GM23338 (cell line): ENCODE results near the gene TNNT3. TPM values are rescaled to one million over a fixed set of nuclear protein-coding genes. Genes with fewer than 3 reads are reported as not detected.

Source experiments
- ATAC-seq: fragments of 200-7000 bp; cut with Tn5 transposase; 3 replicates; pipeline ENCODE4 v1.9.1; 2020
- DNase-seq: peaks from one replicate; pipeline ENCODE4 v3.0.0-alpha.2; 2015; ENCODE audit warnings: low spot score
- H2AFZ ChIP-seq: fragments of 200-600 bp; sonication (generic); 2 replicates; pipeline ENCODE4 v1.8.0; 2016; ENCODE audit warnings: antibody characterized with exemption, mild to moderate bottlenecking, moderate library complexity
- H3F3A ChIP-seq: fragments of 200-600 bp; sonication (generic); replicated peaks from 2 replicates; pipeline ENCODE4 v1.8.0; 2017; ENCODE audit warnings: antibody characterized with exemption, mixed run types, low read depth
- H3K27ac ChIP-seq: fragments of 200-600 bp; sonication (generic); 2 replicates; pipeline ENCODE4 v1.6.1; 2016; ENCODE audit warnings: low read depth
- H3K27me3 ChIP-seq: fragments of 200-600 bp; sonication (generic); 2 replicates; pipeline ENCODE4 v1.8.0; 2016; ENCODE audit warnings: mild to moderate bottlenecking, mixed run types, moderate library complexity; ENCODE audit not compliant: insufficient read depth
- H3K36me3 ChIP-seq: fragments of 200-600 bp; sonication (generic); 2 replicates; pipeline ENCODE4 v1.8.0; 2016; ENCODE audit warnings: mild to moderate bottlenecking; ENCODE audit not compliant: insufficient read depth
- H3K4me1 ChIP-seq: fragments of 200-600 bp; sonication (generic); 2 replicates; pipeline ENCODE4 v1.8.0; 2016; ENCODE audit warnings: mild to moderate bottlenecking, moderate library complexity; ENCODE audit not compliant: insufficient read depth
- H3K4me2 ChIP-seq: fragments of 200-600 bp; sonication (generic); 2 replicates; pipeline ENCODE4 v1.7.1; 2017; ENCODE audit warnings: mixed run types
- H3K4me3 ChIP-seq: fragments of 200-600 bp; sonication (generic); 2 replicates; pipeline ENCODE4 v1.6.1; 2016; ENCODE audit warnings: mixed run types
- H3K79me2 ChIP-seq: fragments of 200-600 bp; sonication (generic); replicated peaks from 2 replicates; pipeline ENCODE4 v1.8.0; 2017; ENCODE audit warnings: mild to moderate bottlenecking; ENCODE audit not compliant: insufficient read depth
- H3K9me2 ChIP-seq: fragments of 200-600 bp; sonication (generic); 2 replicates; pipeline ENCODE4 v1.8.0; 2017; ENCODE audit not compliant: insufficient read depth
- H4K20me1 ChIP-seq: fragments of 200-600 bp; sonication (generic); replicated peaks from 2 replicates; pipeline ENCODE4 v1.8.0; 2017; ENCODE audit warnings: mild to moderate bottlenecking; ENCODE audit not compliant: insufficient read depth
- H3K27ac Mint-ChIP-seq: 2 replicates; pipeline ENCODE4 v1.8.0; 2020; ENCODE audit warnings: inconsistent platforms, mild to moderate bottlenecking, moderate library complexity, mixed read lengths
- H3K27me3 Mint-ChIP-seq: 3 replicates; pipeline ENCODE4 v1.8.0; 2022; ENCODE audit warnings: low read depth, mild to moderate bottlenecking, moderate library complexity, mixed read lengths, inconsistent platforms; ENCODE audit not compliant: insufficient read depth, poor library complexity
- H3K36me3 Mint-ChIP-seq: 3 replicates; pipeline ENCODE4 v1.8.0; 2021; ENCODE audit warnings: low read depth, mild to moderate bottlenecking, inconsistent platforms, moderate library complexity, mixed read lengths
- H3K4me1 Mint-ChIP-seq: 3 replicates; pipeline ENCODE4 v1.8.0; 2020; ENCODE audit warnings: mild to moderate bottlenecking, inconsistent platforms, mixed read lengths
- H3K4me3 Mint-ChIP-seq: 3 replicates; pipeline ENCODE4 v1.8.0; 2021; ENCODE audit warnings: moderate library complexity, mild to moderate bottlenecking, inconsistent platforms, mixed read lengths
- H3K9me3 Mint-ChIP-seq: 3 replicates; pipeline ENCODE4 v1.8.0; 2020; ENCODE audit warnings: moderate library complexity, mild to moderate bottlenecking, inconsistent platforms, mixed read lengths
- CREB1 ChIP-seq: fragments of 250-450 bp; sonication (Bioruptor Pico); IDR thresholded peaks from 2 replicates; pipeline ENCODE4 v1.5.0; 2020; ENCODE audit warnings: low read depth, mild to moderate bottlenecking, moderate library complexity
- EZH2 ChIP-seq: fragments of 200-600 bp; sonication (generic); IDR thresholded peaks from one replicate; pipeline ENCODE4 v1.8.0; 2017; ENCODE audit warnings: antibody characterized with exemption, mild to moderate bottlenecking, low read depth; ENCODE audit not compliant: unreplicated experiment
- EZH2phosphoT487 ChIP-seq: fragments of 200-600 bp; sonication (generic); IDR thresholded peaks from one replicate; pipeline ENCODE4 v1.8.1; 2018; ENCODE audit warnings: antibody characterized with exemption; ENCODE audit not compliant: unreplicated experiment
- JUNB ChIP-seq: IDR thresholded peaks from one replicate; pipeline ENCODE4 v1.6.1; 2016; ENCODE audit warnings: antibody characterized with exemption; ENCODE audit not compliant: unreplicated experiment
- POLR2AphosphoS5 ChIP-seq: IDR thresholded peaks from 2 replicates; pipeline ENCODE4 v1.6.1; 2016; ENCODE audit warnings: antibody characterized with exemption, low read depth
- STAT1 ChIP-seq: IDR thresholded peaks from one replicate; pipeline ENCODE4 v1.6.1; 2016; ENCODE audit warnings: antibody characterized with exemption; ENCODE audit not compliant: unreplicated experiment
- ZNF114 ChIP-seq: fragments of 250-450 bp; sonication (Bioruptor Pico); IDR thresholded peaks from 2 replicates; pipeline ENCODE4 v1.5.0; 2020; ENCODE audit warnings: mild to moderate bottlenecking, moderate library complexity
- polyA plus RNA-seq: library from polyadenylated mRNA; unstranded; fragments of >200 nt; fragmentation: Nextera tagmentation; extraction: Ambion mirVana; gene quantifications from 2 replicates; pipeline ENCODE4 v1.2.1, GENCODE V29; 2016
- total RNA-seq: library from RNA; depleted of rRNA; stranded (reverse); fragments of >200 nt; shearing (Covaris generic); gene quantifications from 2 replicates; pipeline ENCODE4 v1.2.3, GENCODE V29; 2014
- TF ChIP-seq, protein P1 (sequence below), 2 experiments: fragments of 200-600 bp in 1 of 2; sonication (generic) in 1 of 2; conservative IDR thresholded peaks; 2 replicates each; pipeline versions ENCODE4 v1.5.1 to v1.6.1; 2016 to 2017; ENCODE audit warnings: antibody characterized with exemption in 2 of 2, low read depth in 2 of 2, mild to moderate bottlenecking in 2 of 2, moderate library complexity in 1 of 2
- TF ChIP-seq, protein P2 (sequence below): IDR thresholded peaks from one replicate; pipeline ENCODE4 v1.6.1; 2018; ENCODE audit warnings: antibody characterized with exemption; ENCODE audit not compliant: unreplicated experiment
- TF ChIP-seq, protein P3 (sequence below): fragments of 250-450 bp; sonication (Bioruptor Pico); IDR thresholded peaks from 2 replicates; pipeline ENCODE4 v1.5.0; 2020; ENCODE audit warnings: mild to moderate bottlenecking, moderate library complexity
- TF ChIP-seq, protein P4 (sequence below): IDR thresholded peaks from 2 replicates; pipeline ENCODE4 v1.6.1; 2016; ENCODE audit warnings: antibody characterized with exemption

Gene TNNT3
- total and polyA plus RNA-seq, 2 experiments from 2014 or later = not detected

DNA sequence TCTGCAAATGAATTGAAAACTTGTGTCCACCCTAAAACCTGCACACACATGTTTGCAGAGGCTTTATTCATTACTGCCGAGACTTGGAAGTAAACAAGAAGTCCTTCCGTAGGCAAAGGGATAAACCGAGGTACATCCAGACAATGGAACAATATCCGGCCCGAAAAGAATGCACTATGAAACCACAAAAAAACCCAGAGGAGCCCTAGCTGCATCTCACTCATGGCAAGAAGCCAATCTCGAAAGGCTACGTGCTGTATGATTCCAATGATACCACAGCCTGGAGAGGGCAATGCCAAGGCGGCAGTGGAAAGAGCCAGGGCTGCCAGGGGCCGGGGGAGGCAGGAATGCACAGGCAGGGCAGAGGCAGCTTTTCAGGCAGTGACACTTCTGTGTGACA, 24.5 kb downstream of the TNNT3 start:
- no peaks in the 10 kb centered on the region for H3K36me3 ChIP-seq
- no peak overlapping the region for H3K4me3 ChIP-seq
- H3K27me3 ChIP-seq = no peaks in the 10 kb centered on the region
- no peaks in the 10 kb centered on the region for H3F3A ChIP-seq
- no peaks in the 10 kb centered on the region for H3K9me2 ChIP-seq
- DNase-seq = no peak
- peaks cover 6% of the 10 kb centered on the region for H3K4me1 Mint-ChIP-seq
- no peaks in the 10 kb centered on the region for H3K36me3 Mint-ChIP-seq
- no peak overlapping the region for H3K4me3 Mint-ChIP-seq
- H2AFZ ChIP-seq = no peak overlapping the region
- no peaks in the 10 kb centered on the region for H3K79me2 ChIP-seq
- no peak overlapping the region for H3K27ac ChIP-seq
- H3K4me2 ChIP-seq = no peak overlapping the region
- peaks cover 12% of the 10 kb centered on the region for H3K27me3 Mint-ChIP-seq
- no peak overlapping the region for H3K27ac Mint-ChIP-seq
- no peaks in the 10 kb centered on the region for H3K4me1 ChIP-seq
- no peak for TF ChIP-seq EZH2phosphoT487
- TF ChIP-seq, protein P1, sequence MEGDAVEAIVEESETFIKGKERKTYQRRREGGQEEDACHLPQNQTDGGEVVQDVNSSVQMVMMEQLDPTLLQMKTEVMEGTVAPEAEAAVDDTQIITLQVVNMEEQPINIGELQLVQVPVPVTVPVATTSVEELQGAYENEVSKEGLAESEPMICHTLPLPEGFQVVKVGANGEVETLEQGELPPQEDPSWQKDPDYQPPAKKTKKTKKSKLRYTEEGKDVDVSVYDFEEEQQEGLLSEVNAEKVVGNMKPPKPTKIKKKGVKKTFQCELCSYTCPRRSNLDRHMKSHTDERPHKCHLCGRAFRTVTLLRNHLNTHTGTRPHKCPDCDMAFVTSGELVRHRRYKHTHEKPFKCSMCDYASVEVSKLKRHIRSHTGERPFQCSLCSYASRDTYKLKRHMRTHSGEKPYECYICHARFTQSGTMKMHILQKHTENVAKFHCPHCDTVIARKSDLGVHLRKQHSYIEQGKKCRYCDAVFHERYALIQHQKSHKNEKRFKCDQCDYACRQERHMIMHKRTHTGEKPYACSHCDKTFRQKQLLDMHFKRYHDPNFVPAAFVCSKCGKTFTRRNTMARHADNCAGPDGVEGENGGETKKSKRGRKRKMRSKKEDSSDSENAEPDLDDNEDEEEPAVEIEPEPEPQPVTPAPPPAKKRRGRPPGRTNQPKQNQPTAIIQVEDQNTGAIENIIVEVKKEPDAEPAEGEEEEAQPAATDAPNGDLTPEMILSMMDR (conservative IDR thresholded peaks at IDR 0.05; ENCODE audit: low read depth in 2 of 2) = no peak
- TF ChIP-seq ZNF114 (CRISPR knock-in tag) = no peak
- no peak for TF ChIP-seq CREB1 (CRISPR knock-in tag)
- no peak for TF ChIP-seq EZH2
- no peak for TF ChIP-seq JUNB
- TF ChIP-seq, protein P2, sequence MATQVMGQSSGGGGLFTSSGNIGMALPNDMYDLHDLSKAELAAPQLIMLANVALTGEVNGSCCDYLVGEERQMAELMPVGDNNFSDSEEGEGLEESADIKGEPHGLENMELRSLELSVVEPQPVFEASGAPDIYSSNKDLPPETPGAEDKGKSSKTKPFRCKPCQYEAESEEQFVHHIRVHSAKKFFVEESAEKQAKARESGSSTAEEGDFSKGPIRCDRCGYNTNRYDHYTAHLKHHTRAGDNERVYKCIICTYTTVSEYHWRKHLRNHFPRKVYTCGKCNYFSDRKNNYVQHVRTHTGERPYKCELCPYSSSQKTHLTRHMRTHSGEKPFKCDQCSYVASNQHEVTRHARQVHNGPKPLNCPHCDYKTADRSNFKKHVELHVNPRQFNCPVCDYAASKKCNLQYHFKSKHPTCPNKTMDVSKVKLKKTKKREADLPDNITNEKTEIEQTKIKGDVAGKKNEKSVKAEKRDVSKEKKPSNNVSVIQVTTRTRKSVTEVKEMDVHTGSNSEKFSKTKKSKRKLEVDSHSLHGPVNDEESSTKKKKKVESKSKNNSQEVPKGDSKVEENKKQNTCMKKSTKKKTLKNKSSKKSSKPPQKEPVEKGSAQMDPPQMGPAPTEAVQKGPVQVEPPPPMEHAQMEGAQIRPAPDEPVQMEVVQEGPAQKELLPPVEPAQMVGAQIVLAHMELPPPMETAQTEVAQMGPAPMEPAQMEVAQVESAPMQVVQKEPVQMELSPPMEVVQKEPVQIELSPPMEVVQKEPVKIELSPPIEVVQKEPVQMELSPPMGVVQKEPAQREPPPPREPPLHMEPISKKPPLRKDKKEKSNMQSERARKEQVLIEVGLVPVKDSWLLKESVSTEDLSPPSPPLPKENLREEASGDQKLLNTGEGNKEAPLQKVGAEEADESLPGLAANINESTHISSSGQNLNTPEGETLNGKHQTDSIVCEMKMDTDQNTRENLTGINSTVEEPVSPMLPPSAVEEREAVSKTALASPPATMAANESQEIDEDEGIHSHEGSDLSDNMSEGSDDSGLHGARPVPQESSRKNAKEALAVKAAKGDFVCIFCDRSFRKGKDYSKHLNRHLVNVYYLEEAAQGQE = no peak
- TF ChIP-seq POLR2AphosphoS5 = no peak
- TF ChIP-seq, protein P3, sequence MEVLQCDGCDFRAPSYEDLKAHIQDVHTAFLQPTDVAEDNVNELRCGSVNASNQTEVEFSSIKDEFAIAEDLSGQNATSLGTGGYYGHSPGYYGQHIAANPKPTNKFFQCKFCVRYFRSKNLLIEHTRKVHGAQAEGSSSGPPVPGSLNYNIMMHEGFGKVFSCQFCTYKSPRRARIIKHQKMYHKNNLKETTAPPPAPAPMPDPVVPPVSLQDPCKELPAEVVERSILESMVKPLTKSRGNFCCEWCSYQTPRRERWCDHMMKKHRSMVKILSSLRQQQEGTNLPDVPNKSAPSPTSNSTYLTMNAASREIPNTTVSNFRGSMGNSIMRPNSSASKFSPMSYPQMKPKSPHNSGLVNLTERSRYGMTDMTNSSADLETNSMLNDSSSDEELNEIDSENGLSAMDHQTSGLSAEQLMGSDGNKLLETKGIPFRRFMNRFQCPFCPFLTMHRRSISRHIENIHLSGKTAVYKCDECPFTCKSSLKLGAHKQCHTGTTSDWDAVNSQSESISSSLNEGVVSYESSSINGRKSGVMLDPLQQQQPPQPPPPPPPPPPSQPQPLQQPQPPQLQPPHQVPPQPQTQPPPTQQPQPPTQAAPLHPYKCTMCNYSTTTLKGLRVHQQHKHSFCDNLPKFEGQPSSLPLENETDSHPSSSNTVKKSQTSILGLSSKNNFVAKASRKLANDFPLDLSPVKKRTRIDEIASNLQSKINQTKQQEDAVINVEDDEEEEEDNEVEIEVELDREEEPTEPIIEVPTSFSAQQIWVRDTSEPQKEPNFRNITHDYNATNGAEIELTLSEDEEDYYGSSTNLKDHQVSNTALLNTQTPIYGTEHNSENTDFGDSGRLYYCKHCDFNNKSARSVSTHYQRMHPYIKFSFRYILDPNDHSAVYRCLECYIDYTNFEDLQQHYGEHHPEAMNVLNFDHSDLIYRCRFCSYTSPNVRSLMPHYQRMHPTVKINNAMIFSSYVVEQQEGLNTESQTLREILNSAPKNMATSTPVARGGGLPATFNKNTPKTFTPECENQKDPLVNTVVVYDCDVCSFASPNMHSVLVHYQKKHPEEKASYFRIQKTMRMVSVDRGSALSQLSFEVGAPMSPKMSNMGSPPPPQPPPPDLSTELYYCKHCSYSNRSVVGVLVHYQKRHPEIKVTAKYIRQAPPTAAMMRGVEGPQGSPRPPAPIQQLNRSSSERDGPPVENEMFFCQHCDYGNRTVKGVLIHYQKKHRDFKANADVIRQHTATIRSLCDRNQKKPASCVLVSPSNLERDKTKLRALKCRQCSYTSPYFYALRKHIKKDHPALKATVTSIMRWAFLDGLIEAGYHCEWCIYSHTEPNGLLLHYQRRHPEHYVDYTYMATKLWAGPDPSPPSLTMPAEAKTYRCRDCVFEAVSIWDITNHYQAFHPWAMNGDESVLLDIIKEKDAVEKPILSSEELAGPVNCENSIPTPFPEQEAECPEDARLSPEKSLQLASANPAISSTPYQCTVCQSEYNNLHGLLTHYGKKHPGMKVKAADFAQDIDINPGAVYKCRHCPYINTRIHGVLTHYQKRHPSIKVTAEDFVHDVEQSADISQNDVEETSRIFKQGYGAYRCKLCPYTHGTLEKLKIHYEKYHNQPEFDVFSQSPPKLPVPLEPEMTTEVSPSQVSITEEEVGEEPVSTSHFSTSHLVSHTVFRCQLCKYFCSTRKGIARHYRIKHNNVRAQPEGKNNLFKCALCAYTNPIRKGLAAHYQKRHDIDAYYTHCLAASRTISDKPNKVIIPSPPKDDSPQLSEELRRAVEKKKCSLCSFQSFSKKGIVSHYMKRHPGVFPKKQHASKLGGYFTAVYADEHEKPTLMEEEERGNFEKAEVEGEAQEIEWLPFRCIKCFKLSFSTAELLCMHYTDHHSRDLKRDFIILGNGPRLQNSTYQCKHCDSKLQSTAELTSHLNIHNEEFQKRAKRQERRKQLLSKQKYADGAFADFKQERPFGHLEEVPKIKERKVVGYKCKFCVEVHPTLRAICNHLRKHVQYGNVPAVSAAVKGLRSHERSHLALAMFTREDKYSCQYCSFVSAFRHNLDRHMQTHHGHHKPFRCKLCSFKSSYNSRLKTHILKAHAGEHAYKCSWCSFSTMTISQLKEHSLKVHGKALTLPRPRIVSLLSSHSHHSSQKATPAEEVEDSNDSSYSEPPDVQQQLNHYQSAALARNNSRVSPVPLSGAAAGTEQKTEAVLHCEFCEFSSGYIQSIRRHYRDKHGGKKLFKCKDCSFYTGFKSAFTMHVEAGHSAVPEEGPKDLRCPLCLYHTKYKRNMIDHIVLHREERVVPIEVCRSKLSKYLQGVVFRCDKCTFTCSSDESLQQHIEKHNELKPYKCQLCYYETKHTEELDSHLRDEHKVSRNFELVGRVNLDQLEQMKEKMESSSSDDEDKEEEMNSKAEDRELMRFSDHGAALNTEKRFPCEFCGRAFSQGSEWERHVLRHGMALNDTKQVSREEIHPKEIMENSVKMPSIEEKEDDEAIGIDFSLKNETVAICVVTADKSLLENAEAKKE (CRISPR knock-in tag) = no peak
- no peak for TF ChIP-seq STAT1
- TF ChIP-seq, protein P4, sequence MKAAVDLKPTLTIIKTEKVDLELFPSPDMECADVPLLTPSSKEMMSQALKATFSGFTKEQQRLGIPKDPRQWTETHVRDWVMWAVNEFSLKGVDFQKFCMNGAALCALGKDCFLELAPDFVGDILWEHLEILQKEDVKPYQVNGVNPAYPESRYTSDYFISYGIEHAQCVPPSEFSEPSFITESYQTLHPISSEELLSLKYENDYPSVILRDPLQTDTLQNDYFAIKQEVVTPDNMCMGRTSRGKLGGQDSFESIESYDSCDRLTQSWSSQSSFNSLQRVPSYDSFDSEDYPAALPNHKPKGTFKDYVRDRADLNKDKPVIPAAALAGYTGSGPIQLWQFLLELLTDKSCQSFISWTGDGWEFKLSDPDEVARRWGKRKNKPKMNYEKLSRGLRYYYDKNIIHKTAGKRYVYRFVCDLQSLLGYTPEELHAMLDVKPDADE = no peak
- no peaks in the 10 kb centered on the region for H4K20me1 ChIP-seq
- ATAC-seq = no peak
- no peaks in the 10 kb centered on the region for H3K9me3 Mint-ChIP-seq
